ENCODE data around the gene STPG2.
"Not testable (repeated sequence)": the region's sequence is repeated elsewhere in the genome, so short reads cannot be mapped to it uniquely, and the experiment has no call there.

STPG2 gene

DNA sequence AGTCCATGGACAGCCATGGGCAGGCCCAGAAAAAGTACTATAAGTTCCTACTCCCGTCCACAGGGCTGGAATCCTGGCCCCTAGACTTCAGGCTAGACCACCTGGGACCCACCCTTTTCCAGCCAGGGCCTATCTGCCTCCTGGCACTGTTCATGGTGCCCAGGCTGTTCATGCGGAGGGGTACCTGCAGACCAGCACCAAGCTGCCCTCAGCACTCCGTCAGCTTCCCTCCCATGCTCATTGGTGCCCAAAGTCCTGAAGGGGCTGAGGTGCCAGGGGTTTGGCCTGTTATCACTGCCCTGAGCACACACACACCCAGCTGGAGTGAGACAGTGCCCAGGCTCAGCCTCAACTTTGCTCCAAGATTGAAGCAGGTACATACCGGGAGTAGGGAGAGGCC is 477.7 kb downstream of the STPG2 start:
- Histone ChIP-seq H3K4me3 (no peak overlapping the region), H3K27ac (no peak overlapping the region)

DNA sequence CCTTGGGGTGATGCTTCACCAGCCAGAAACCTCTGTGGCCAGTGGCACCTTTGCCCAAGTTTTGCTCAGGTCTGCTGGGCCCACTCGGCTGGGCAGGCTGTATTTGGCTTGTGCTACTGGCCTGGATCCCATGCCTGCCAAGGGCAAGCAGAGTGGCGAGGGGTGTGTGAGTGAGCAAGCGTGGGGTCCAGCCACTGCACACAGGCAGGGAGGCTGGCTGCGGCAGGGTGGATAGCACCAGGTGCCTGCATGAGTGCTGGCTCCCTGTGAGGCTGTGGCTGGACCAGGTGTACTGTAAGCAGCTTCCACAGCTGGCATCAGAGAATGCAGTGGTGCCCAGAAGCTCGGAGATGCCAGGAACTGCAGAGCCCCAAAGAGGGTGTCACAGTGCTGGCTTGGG is 478.5 kb downstream of the STPG2 start:
- no peak overlapping the region for H3K27ac ChIP-seq
- no peak overlapping the region for H3K4me3 ChIP-seq

DNA sequence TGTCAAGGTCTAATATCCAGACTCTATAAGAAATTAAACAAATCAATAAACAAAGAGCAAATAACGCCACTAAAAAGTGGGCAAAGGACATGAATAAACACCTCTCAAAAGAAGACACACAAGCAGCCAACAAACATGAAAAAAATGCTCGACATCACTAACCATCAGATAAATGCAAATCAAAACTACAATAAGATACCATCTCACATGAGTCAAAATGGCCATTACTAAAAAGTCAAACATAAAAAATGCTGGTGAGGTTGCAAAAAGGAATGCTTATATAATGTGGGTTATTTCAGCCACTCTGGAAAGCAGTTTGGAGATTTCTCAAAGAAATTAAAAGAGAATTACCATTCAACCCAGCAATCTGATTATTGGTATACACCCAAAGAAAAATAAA is 481.1 kb downstream of the STPG2 start:
- no peak overlapping the region for H3K4me3 ChIP-seq

DNA sequence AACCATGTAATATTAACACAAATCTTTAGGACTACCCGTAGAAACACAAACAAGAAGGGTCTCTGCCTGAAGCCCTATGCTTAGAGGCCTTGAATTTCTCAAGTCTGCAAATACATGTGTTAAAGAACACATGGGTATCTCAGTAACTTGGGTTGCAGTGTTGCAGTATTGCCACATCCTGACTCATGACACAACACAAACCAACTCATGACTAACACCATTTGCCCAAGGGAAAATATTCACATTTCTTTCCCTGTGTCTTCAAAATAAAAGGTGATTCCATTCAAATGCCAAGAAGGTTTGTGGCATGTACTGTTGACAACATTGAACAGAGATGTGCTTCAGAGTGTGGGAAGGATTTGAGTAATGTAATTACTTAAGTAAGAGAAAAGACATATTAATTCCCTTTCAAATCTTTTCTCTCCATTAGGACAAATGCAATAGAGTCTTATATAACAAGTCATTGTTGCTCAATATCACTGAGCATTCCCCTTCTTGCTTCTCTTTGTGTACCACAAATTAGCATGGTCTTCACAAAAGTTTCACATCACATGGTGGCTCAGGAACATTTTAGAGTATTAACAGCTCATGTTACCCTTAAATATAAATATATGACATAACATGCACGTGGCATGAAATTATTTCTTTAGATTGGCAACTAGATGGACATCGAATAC is 487.1 kb downstream of the STPG2 start:
- Histone ChIP-seq H3K4me3 (no peak overlapping the region), H3K27ac (no peak overlapping the region)

More for the DNA sequence above, 481.1 kb downstream of the STPG2 start:
- no peak overlapping the region for H3K27ac ChIP-seq

DNA sequence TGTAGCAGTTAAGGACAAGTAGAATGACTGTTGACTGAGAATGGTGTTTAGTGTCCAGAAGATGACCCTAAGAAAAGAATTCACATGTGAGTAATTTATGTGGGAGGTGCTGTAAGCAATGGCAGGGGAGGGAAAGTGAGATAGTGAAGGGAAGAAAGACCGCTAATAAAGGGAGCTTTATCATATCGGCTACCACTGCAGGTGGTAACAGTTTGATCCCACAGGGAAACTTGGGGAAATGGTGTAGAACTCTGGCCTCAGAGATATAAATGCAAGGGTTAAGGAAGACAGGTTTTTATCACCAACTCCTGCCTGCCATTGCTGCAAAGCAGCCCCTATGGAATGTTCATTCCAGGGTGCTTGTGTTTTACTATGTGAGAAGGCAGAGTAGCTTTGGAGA is 489.6 kb downstream of the STPG2 start:
- Histone ChIP-seq H3K4me3 (no peak overlapping the region), H3K27ac (no peak overlapping the region)

DNA sequence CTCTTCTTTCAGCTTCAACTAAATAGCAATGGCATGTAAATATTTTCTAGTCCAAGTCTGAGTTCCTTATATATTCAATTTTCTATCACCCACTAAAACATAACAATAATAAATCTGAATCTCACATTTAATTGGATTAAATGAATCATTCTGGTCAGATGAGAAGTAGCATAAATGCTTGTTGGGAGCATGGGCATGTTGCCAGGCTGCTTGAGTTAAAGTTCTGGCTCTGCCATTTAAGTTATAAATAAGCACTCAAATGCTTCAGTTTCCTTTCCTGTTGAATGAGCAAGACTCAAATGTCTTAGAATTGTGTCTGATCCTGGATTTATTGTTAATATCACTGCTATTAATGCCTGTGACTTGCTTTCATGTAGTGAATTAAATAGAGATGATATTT is 496.3 kb downstream of the STPG2 start:
- H3K4me3 ChIP-seq: no peak overlapping the region

DNA sequence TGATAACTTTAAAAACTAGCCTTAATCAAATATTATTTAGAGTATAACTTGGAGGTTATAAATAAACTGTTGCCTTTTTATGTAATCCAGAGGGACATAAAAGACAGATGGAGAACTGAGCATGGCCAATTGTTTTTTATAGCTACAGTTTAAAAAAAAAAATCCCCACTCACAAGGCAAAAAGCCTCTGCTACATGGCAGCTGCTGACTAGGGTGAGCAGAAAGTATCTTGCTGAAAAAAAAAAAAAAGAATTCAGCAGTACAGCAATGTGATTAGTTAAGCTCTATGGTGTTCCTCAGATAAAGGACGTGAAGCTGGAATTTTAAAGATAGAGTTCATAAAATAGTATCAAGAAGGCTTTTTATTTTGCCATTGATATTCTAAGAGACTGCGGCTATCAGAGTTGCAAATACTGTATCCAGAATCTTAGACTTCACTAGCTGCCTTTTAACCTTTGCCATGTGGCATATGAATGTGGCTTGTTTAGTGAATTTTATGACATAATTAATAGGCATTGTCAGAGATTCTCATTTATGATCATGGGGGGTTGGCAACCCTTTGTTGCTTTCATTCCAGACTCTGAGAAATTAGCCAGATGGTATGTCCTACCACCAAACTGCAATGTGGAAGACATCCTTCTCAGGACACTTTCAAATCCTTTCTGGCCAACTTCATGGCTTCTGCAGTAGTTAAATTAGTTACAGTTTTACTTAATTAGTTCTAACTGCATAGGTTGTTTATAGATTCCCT is 498.0 kb downstream of the STPG2 start:
- Histone ChIP-seq H3K27ac (no peak overlapping the region), H3K4me3 (no peak overlapping the region)

More for the DNA sequence above, 496.3 kb downstream of the STPG2 start:
- H3K27ac ChIP-seq: no peak overlapping the region

DNA sequence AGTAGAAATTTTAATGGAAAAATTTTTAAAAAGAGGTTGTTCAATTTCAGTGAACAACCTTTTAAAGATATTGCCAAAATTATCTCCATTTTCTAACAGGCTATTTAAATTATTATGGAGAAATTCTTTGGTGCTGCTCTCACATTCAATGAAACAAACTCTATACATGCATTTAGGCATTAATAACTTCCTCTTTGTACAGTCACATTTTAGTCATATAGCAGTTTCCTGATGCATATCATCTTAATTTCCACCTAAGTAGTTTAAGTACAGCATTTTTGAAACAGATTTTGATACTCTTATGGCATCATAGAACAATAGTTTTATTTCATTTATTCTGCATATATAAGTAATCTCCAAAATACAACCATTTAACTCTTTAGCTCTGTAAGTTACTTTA is 500.1 kb downstream of the STPG2 start:
- no peak overlapping the region for H3K27ac ChIP-seq
- no peak overlapping the region for H3K4me3 ChIP-seq

DNA sequence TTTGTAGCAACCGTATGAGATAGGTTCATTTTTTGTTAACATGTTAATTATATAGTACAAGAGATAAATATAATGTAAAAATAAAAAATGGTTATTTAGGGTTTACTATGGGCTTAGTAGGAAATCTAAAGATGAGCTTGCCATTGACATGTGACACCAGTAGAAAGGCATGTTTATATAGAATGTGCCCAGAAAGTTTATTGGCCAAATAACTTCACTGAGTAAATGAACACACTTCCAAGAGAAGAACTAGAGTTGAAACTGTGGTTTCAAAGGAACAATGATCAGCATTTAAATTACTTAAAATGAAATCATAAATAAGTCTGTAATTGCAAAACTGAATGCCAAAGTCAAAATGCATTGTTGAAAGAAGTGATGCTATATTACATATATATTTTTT is 503.3 kb downstream of the STPG2 start:
- Histone ChIP-seq H3K27ac (no peak overlapping the region), H3K4me3 (no peak overlapping the region)

DNA sequence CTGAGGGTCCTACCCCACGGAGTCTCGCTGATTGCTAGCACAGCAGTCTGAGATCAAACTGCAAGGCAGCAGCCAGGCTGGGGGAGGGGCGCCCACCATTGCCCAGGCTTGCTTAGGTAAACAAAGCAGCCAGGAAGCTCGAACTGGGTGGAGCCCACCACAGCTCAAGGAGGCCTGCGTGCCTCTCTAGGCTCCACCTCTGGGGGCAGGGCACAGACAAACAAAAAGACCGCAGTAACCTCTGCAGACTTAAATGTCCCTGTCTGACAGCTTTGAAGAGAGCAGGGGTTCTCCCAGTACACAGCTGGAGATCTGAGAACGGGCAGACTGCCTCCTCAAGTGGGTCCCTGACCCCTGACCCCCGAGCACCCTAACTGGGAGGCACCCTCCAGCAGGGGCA is 509.4 kb downstream of the STPG2 start:
- H3K27ac ChIP-seq, H3K4me3 ChIP-seq: not testable (repeated sequence)

DNA sequence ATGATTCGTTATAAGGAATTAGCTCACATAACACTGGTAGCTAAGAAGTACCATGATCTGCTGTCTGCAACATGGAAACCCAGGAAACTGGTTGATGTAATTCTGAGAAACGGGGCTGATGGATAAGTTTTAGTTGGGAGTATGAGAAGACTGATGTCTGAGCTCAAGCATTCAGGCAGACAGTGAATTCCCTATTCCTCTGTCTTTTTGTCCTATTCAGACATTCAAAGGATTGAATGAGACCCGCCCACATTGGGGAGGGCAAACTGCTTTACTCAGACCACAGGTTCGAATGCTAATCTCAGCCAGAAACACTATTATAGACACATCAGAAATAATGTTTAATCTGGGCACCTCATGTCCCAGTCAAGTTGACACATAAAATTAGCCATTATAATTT is 515.5 kb downstream of the STPG2 start:
- no peak overlapping the region for H3K4me3 ChIP-seq
- no peak overlapping the region for H3K27ac ChIP-seq

DNA sequence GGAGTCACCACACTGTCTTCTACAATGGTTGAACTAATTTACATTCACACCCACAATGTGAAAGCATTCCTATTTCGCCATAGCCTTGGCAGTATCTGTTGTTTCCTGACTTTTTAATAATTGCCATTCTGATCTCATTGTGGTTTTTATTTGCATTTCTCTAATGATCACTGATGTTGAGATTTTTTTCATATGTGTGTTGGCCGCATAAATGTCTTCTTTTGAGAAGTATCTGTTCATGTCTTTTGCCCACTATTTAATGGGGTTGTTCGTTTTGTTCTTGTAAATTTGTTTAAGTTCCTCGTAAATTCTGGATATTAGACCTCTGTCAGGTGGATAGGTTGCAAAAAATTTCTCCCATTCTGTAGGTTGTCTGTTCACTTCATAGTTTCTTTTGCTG is 519.1 kb downstream of the STPG2 start:
- no peak overlapping the region for H3K4me3 ChIP-seq

DNA sequence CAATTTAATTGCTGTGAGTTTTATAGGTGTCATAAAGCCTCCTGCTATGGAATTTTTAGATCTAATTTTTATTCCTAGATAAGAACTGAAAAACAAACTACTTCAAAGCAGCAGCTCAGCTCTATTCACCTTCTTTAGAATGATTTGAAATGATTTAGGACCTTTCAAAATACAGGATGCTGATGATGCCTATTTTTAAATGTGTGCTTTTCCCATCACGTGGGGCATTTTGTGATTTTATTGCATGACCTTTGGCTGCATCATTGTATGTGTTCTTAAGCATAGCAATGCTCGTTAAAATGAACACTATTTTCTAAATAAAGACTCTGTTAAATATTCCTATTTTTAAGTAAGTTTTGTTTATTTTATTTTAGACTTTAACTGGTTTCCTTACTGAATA is 537.3 kb downstream of the STPG2 start:
- Histone ChIP-seq H3K27ac (no peak overlapping the region), H3K4me3 (no peak overlapping the region)

More for the DNA sequence above, 519.1 kb downstream of the STPG2 start:
- H3K27ac ChIP-seq: no peak overlapping the region

DNA sequence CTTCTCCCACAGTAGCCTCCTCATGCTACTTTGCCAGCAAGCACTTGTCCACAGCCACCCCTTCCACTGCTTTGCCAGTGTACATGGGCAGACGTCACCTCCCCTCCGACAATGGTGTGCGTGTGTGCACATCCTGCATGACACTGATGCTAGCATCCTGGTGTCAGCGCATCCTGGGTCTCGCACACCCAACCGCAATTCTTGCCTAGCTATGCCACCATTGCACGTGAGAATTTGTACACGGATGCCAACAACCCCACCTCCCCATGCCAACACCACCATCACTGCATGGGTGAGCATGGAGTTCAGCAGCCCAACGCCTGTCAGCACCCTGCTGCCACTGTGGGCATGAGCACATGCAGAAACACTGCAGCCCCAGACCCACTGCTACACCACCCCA is 550.0 kb downstream of the STPG2 start:
- H3K27ac ChIP-seq: no peak overlapping the region

DNA sequence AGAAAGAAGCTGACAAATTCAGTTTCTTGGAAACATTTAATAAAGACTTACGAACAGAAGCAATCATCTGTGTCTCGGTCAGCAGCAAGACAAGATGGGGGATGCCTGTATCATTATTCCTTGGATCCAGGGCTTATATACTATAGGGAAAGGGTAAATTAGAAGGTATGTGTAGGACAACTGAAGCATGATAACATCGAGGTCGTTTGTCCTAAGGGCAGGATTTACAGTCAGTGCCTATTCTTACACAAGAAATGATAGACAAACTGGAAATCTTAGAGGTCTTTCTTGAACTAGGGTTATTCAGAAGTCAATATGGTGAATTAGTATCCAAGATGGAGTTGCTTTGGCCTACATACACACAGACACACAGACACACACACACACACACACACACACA is 553.0 kb downstream of the STPG2 start:
- Histone ChIP-seq H3K27ac (no peak overlapping the region), H3K4me3 (no peak overlapping the region)

More for the DNA sequence above, 550.0 kb downstream of the STPG2 start:
- H3K4me3 ChIP-seq: no peak overlapping the region

DNA sequence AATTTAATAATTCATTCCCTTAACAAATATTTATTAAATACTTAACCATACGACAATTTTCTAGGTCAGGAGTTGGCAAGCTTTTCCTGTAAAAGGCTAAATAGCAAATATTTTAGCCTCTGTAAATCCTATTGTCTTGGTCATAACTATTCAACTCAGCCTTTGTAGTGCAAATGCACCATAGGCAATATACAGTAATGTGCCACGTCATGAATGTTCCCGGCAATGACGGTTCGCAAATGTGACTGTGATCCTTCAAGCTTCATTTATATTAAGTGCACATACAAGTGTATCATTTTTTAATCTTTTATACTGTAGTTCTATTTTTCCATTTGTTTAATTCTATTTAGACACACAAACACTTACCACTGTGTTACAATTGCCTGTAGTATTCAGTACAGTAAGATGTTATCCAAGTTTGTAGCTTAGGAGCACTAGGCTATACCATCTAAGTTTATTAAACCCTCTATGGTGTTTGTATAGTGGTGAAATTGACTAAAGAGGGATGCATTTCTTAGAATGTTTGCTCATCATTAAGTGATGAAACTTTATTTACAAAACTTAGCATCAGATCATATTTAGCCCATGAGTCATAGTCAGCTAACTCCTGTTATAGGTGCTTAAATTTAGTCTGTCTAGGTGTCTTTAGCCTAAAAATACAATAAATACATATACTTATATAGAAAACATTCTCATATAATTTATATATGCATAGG is 553.6 kb downstream of the STPG2 start:
- Histone ChIP-seq H3K4me3 (no peak overlapping the region), H3K27ac (no peak overlapping the region)

DNA sequence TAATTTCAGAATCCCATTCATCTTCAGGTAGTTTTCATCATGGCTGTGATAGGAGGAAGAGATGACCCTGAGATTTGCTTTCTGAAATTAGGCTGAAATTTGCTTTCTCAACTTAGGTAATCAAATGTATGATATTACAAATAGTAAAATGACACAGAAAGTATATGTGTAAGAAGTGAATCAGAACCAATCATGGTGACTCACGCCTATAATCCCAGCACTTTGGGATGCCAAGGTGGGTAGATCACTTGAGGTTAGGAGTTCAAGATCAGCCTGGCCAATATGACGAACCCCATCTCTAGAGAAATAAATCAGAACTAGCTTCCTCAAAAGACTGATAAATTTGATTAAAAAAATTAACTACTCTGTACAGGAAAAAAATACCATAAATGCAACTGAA is 555.4 kb downstream of the STPG2 start:
- Histone ChIP-seq H3K27ac (no peak overlapping the region), H3K4me3 (no peak overlapping the region)

DNA sequence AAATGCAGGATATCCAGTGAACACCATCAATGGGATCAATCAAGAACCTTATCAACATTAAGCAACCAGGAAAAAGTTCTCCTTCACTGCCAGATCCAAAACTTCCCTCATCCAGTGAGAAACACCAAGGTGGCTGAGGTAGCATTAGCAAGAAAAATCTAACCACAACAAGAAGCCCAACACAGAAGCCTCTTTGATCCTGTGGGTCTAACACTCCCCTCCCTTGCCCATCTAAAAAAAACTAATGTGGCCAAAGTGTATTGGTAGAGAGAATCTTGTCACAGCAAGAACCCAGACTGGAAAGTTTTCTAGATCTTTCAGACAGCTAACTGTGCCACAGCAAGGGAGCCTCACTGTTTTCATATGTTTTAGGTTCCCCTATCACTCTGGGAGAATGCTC is 558.0 kb downstream of the STPG2 start:
- H3K4me3 ChIP-seq: no peak overlapping the region

DNA sequence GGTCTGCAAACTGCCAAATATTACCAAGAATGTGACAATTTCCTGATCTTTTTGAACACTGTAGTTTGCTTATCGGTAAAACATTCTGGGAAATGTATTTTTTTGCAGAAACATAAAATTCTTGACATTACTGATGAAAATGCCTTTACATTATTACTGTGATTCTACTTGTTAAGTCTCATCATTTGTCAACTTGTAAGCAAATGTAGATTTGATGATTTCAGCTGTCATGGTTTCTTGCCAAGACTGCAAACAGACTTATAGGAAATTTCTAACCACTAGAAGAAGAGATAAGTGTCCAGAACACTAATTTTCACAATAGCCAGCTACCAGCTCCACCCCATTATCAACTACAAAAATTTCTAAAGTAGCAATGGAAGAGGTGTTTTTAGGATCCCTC is 560.4 kb downstream of the STPG2 start:
- no peak overlapping the region for H3K4me3 ChIP-seq
- no peak overlapping the region for H3K27ac ChIP-seq

More for the DNA sequence above, 558.0 kb downstream of the STPG2 start:
- no peak overlapping the region for H3K27ac ChIP-seq

DNA sequence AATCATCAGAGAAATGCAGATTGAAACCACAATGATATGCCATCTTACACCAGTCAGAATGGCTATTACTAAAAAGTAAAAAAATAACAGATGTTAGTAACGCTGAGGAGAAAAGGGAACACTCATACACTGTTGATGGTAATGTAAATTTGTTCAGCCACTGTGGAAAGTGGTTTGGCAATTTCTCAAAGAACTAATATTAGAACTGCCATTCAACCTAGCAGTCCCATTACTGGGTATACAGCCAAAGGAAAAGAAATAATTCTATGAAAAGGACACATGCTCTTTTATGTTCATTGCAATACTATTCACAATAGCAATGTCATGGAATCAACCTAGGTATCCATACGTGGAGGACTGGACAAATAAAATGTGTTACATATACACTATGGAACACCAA is 566.3 kb downstream of the STPG2 start:
- no peak overlapping the region for H3K27ac ChIP-seq
- no peak overlapping the region for H3K4me3 ChIP-seq

DNA sequence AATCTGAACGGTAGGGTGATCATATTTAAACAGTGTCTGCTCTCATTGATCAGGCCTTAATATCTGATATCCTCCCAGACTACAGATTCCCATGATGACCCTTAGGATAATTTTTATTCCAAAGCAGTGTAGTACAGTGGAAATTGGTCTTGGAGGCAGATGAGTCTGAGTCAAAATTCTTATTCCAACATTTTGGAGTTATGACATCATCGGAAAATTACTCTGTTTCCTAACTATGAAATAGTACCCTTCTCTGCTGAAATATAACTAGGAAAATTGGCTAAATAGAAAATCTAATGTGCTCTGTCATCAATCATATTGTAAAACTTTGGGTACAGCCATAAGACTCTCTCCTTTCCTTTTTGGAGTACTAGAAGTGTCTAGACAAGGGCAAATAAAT is 583.3 kb downstream of the STPG2 start:
- no peak overlapping the region for H3K4me3 ChIP-seq
- H3K27ac ChIP-seq: no peak overlapping the region
